ENCODE data around the gene CSRNP3. TPM values are rescaled to one million over a fixed set of nuclear protein-coding genes. Genes with fewer than 3 reads are reported as not detected.

Gene CSRNP3
- total RNA-seq, 2 donors from 2014 or later, result 8.3 to 16.1 TPM

- DNase-seq, result no peak
- H3K27me3 Mint-ChIP-seq (ENCODE audit: insufficient read depth), result no peaks in the 10 kb centered on the region
Observed at GRCh38 chr2:165692906-165693305, 223.4 kb downstream of the CSRNP3 start.

GRCh38 chr2:165693838-165694237 is 224.3 kb downstream of the CSRNP3 start:
- no peak overlapping the region for H3K4me3 ChIP-seq (ENCODE audit: low read length)
- H3K27ac ChIP-seq (ENCODE audit: low read depth, low read length), result no peak overlapping the region
- 97 to 100% methylated on average over 1 of the region's 1 CpG for WGBS, 2 experiments (ENCODE audit: insufficient coverage in 1 of 2, insufficient read length in 1 of 2)
- DNase-seq, result no peak
- H3K36me3 ChIP-seq (ENCODE audit: control insufficient read depth, insufficient read depth, low read length), result no peaks in the 10 kb centered on the region
- H3K9me3 Mint-ChIP-seq, result no peaks in the 10 kb centered on the region
- no peak for TF ChIP-seq CTCF (conservative IDR thresholded peaks at IDR 0.05)
- H3K27me3 ChIP-seq (ENCODE audit: control insufficient read depth, insufficient read depth, low read length, poor library complexity, severe bottlenecking), result no peaks in the 10 kb centered on the region
- no peak overlapping the region for H3K27ac Mint-ChIP-seq
- no peak overlapping the region for H3K4me3 Mint-ChIP-seq
- no peaks in the 10 kb centered on the region for H3K4me1 ChIP-seq (ENCODE audit: control insufficient read depth, insufficient read depth, low read length)
- H3K36me3 Mint-ChIP-seq (ENCODE audit: low read depth), result no peaks in the 10 kb centered on the region
- H3K9me3 ChIP-seq (ENCODE audit: control insufficient read depth, low read length), result no peaks in the 10 kb centered on the region
- H3K27me3 Mint-ChIP-seq (ENCODE audit: insufficient read depth), result no peaks in the 10 kb centered on the region
- peaks cover 22% of the 10 kb centered on the region for H3K4me1 Mint-ChIP-seq
- no peak overlapping the region for H3K9ac ChIP-seq (ENCODE audit: extremely low read depth, low read length, poor library complexity, severe bottlenecking)

More at GRCh38 chr2:165692906-165693305, 223.4 kb downstream of the CSRNP3 start:
- no peak for TF ChIP-seq CTCF (conservative IDR thresholded peaks at IDR 0.05)
- Mint-ChIP-seq H3K9me3 (no peaks in the 10 kb centered on the region), H3K27ac (no peak overlapping the region), H3K36me3 (ENCODE audit: low read depth) (no peaks in the 10 kb centered on the region), H3K4me1 (peaks cover 15% of the 10 kb centered on the region), H3K4me3 (no peak overlapping the region)
- Histone ChIP-seq H3K27me3 (ENCODE audit: control insufficient read depth, insufficient read depth, low read length, poor library complexity, severe bottlenecking) (no peaks in the 10 kb centered on the region), H3K36me3 (ENCODE audit: control insufficient read depth, insufficient read depth, low read length) (no peaks in the 10 kb centered on the region), H3K9me3 (ENCODE audit: control insufficient read depth, low read length) (no peaks in the 10 kb centered on the region), H3K9ac (ENCODE audit: extremely low read depth, low read length, poor library complexity, severe bottlenecking) (no peak overlapping the region), H3K27ac (ENCODE audit: low read depth, low read length) (no peak overlapping the region), H3K4me3 (ENCODE audit: low read length) (no peak overlapping the region), H3K4me1 (ENCODE audit: control insufficient read depth, insufficient read depth, low read length) (no peaks in the 10 kb centered on the region)
- 91% methylated on average over 2 of the region's 3 CpGs; no CpG with 5 or more reads in 1 of the 2 experiments for WGBS, 2 experiments (ENCODE audit: insufficient coverage in 1 of 2, insufficient read length in 1 of 2)

GRCh38 chr2:165697748-165698443 is 228.4 kb downstream of the CSRNP3 start:
- no peaks in the 10 kb centered on the region for H3K9me3 ChIP-seq (ENCODE audit: control insufficient read depth, low read length)
- Mint-ChIP-seq H3K27ac (peak overlapping the region; percentile 94), H3K4me1 (peaks cover 18% of the 10 kb centered on the region), H3K4me3 (no peak overlapping the region), H3K27me3 (ENCODE audit: insufficient read depth) (no peaks in the 10 kb centered on the region), H3K9me3 (no peaks in the 10 kb centered on the region), H3K36me3 (ENCODE audit: low read depth) (no peaks in the 10 kb centered on the region)
- WGBS, 2 experiments (ENCODE audit: insufficient coverage in 1 of 2, insufficient read length in 1 of 2), result 78 to 90% methylated on average over 4 of the region's 4 CpGs
- H3K36me3 ChIP-seq (ENCODE audit: control insufficient read depth, insufficient read depth, low read length), result no peaks in the 10 kb centered on the region
- TF ChIP-seq CTCF (conservative IDR thresholded peaks at IDR 0.05), result no peak
- no peaks in the 10 kb centered on the region for H3K27me3 ChIP-seq (ENCODE audit: control insufficient read depth, insufficient read depth, low read length, poor library complexity, severe bottlenecking)
- no peak overlapping the region for H3K4me3 ChIP-seq (ENCODE audit: low read length)
- DNase-seq, result no peak
- H3K9ac ChIP-seq (ENCODE audit: extremely low read depth, low read length, poor library complexity, severe bottlenecking), result no peak overlapping the region
- H3K4me1 ChIP-seq (ENCODE audit: control insufficient read depth, insufficient read depth, low read length), result no peaks in the 10 kb centered on the region
- H3K27ac ChIP-seq (ENCODE audit: low read depth, low read length), result peak overlapping the region; percentile 33

Data from endodermal cell (in vitro differentiated cells).